Endothelial cell (in vitro differentiated cells): ENCODE results near the gene KSR2. TPM values are rescaled to one million over a fixed set of nuclear protein-coding genes. Genes with fewer than 3 reads are reported as not detected.
"Not testable (repeated sequence)": the region's sequence is repeated elsewhere in the genome, so short reads cannot be mapped to it uniquely, and the experiment has no call there.

Source experiments
- DNase-seq: peaks from one replicate; pipeline ENCODE4 v3.0.0; 2021; ENCODE audit warnings: low spot score
- H3K27ac Mint-ChIP-seq: one replicate; pipeline ENCODE4 v1.8.0; 2021; ENCODE audit warnings: mixed read lengths, inconsistent platforms; ENCODE audit not compliant: unreplicated experiment
- H3K27me3 Mint-ChIP-seq: one replicate; pipeline ENCODE4 v1.8.0; 2021; ENCODE audit warnings: mild to moderate bottlenecking, moderate library complexity, mixed read lengths, inconsistent platforms; ENCODE audit not compliant: unreplicated experiment
- H3K36me3 Mint-ChIP-seq: one replicate; pipeline ENCODE4 v1.8.0; 2021; ENCODE audit warnings: mild to moderate bottlenecking, low read depth, mixed read lengths, inconsistent platforms; ENCODE audit not compliant: unreplicated experiment
- H3K4me1 Mint-ChIP-seq: one replicate; pipeline ENCODE4 v1.8.0; 2021; ENCODE audit warnings: mild to moderate bottlenecking, mixed read lengths, inconsistent platforms; ENCODE audit not compliant: unreplicated experiment
- H3K4me3 Mint-ChIP-seq: one replicate; pipeline ENCODE4 v1.8.0; 2021; ENCODE audit warnings: mild to moderate bottlenecking, mixed read lengths, inconsistent platforms; ENCODE audit not compliant: unreplicated experiment
- H3K9me3 Mint-ChIP-seq: one replicate; pipeline ENCODE4 v1.8.0; 2021; ENCODE audit warnings: mixed read lengths, inconsistent platforms; ENCODE audit not compliant: unreplicated experiment
- total RNA-seq: library from RNA; stranded (reverse); fragmentation: NEBNext Ultra II Directional; extraction: Animal tissue kit (Norgen Biotek cat#: 25700); gene quantifications from one replicate; pipeline ENCODE4 v1.2.1, GENCODE V29; 2021; ENCODE audit not compliant: unreplicated experiment
- TF ChIP-seq, protein P1 (sequence below): fragments of 200-600 bp; sonication (generic); IDR thresholded peaks from one replicate; pipeline ENCODE4 v1.5.0; 2021; ENCODE audit warnings: antibody characterized with exemption; ENCODE audit not compliant: unreplicated experiment

KSR2 gene
- total RNA-seq, 1 donor from 2014 or later, result 0.05 TPM

DNA sequence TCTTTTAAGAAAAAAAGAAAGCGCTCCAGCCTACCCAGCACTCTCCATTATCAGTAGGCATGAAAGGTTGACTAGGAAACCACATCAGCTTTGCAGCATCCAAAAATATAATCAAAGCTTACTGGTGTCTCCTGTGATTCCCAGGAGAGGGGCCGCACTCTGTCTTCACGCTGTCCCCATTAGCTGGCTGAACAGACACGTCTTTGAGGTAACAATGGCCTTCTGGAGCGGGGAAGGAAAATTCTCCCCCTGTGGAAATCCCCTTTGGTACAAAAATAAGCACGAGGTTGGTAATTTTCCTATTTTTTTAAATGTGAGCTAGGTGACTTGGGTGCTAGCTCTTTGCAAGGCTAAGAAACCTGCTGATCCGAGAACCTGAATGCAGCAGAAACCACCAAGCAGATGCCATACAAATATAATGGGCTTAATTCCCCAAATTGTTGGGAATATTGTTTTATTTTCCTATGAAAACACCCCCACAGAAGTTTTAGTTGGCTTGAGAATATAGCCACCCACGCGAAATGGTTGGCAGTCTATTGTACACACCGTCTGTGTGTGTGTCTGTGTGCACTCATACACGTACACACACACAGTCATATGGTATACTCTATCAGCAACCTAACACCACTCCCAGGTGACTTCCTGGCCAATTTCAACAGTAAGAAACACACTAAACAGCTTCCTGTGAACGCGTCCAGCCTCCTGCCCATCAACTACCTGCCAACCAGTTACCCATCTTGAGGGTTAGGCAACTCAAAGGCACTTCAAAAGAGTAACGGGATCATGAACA is 71.2 kb downstream of the KSR2 start:
- DNase-seq, result no peak
- Mint-ChIP-seq H3K27ac (no peak overlapping the region), H3K4me1 (no peaks in the 10 kb centered on the region), H3K9me3 (no peaks in the 10 kb centered on the region), H3K27me3 (peaks cover 2% of the 10 kb centered on the region), H3K36me3 (no peaks in the 10 kb centered on the region), H3K4me3 (no peak overlapping the region)
- TF ChIP-seq, protein P1, sequence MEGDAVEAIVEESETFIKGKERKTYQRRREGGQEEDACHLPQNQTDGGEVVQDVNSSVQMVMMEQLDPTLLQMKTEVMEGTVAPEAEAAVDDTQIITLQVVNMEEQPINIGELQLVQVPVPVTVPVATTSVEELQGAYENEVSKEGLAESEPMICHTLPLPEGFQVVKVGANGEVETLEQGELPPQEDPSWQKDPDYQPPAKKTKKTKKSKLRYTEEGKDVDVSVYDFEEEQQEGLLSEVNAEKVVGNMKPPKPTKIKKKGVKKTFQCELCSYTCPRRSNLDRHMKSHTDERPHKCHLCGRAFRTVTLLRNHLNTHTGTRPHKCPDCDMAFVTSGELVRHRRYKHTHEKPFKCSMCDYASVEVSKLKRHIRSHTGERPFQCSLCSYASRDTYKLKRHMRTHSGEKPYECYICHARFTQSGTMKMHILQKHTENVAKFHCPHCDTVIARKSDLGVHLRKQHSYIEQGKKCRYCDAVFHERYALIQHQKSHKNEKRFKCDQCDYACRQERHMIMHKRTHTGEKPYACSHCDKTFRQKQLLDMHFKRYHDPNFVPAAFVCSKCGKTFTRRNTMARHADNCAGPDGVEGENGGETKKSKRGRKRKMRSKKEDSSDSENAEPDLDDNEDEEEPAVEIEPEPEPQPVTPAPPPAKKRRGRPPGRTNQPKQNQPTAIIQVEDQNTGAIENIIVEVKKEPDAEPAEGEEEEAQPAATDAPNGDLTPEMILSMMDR, result no peak

DNA sequence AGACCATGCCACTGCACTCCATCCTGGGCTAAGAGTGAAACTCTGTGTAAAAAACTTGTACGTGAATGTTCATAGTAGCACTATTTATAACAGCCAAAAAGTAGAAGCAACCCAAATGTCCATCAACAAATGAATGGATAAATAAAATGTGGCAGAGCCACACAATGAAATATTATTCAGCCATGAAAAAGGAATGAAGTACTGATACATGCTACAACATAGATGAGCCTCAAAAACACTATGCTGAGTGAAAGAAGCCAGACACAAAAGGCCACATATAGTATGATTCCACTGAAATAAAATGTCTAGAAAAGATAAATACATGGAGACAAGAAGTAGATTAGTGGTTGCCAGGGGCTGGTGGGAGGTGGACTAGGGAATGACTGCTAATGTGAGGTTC is 72.8 kb downstream of the KSR2 start:
- no peak for DNase-seq
- no peak overlapping the region for H3K27ac Mint-ChIP-seq
- H3K4me3 Mint-ChIP-seq, result no peak overlapping the region
- H3K36me3 Mint-ChIP-seq, result no peaks in the 10 kb centered on the region
- TF ChIP-seq, protein P1, result no peak
- no peaks in the 10 kb centered on the region for H3K4me1 Mint-ChIP-seq
- H3K27me3 Mint-ChIP-seq, result peaks cover 2% of the 10 kb centered on the region
- no peaks in the 10 kb centered on the region for H3K9me3 Mint-ChIP-seq

DNA sequence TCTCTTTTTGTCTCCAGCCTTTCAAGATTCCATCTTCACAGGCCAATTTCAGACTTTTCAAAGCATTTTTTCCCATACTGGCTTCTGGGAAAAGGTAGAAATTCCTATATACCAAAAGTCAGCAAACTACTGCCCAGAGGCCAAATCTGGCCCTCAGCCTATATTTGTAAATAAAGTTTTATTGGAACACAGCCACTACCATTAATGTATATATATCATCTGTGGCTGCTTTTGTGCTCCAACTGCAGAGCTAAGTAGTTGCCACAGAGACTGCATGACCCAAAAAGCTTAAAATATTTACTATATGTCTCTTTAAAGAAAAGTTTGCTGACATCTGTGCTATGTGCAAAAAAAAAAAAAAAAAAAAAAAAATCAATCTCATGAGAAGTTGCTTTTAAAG is 76.3 kb downstream of the KSR2 start:
- Mint-ChIP-seq H3K4me1 (no peaks in the 10 kb centered on the region), H3K27me3 (no peaks in the 10 kb centered on the region)
- TF ChIP-seq, protein P1, result no peak

DNA sequence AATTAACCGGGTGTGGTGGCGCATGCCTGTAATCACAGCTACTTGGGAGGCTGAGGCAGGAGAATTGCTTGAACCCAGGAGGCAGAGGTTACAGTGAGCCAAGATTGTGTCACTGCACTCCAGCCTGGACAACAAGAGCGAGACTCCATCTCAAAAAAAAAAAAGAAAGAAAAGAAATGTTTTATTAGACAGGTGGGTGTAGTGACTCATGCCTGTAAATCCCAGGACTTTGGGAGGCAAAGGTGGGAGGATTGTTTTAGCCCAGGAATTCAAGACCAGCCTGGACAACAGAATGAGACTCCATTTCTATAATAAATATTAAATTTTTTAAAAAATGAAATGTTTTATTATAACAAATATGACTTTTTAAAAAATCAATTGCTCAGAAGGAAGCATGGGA is 77.5 kb downstream of the KSR2 start:
- H3K9me3 Mint-ChIP-seq, H3K36me3 Mint-ChIP-seq, DNase-seq, H3K4me3 Mint-ChIP-seq, H3K27ac Mint-ChIP-seq, H3K27me3 Mint-ChIP-seq, H3K4me1 Mint-ChIP-seq: not testable (repeated sequence)

More for the DNA sequence above, 76.3 kb downstream of the KSR2 start:
- DNase-seq, result no peak
- Mint-ChIP-seq H3K27ac (no peak overlapping the region), H3K4me3 (no peak overlapping the region), H3K9me3 (no peaks in the 10 kb centered on the region), H3K36me3 (no peaks in the 10 kb centered on the region)

DNA sequence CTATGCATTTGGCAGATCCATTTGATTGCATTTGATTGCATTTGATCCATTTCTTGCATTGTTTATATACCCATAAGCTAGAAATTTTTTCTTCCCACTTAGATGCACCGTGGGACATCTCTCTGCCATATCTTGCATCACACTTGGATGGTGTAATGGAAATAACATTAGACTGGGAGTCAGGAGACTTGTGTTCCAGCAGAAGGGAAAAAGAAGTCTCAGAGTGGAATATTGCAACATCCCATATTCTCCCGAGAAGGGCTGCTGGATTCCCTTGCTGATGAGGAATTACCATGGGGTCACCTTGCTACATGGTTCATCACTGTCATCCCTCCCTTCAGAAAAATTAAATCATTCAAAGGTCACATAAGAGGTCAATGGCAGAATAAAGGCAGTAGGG is 78.1 kb downstream of the KSR2 start:
- H3K4me3 Mint-ChIP-seq, result no peak overlapping the region
- no peaks in the 10 kb centered on the region for H3K4me1 Mint-ChIP-seq
- TF ChIP-seq, protein P1, result no peak
- no peak overlapping the region for H3K27ac Mint-ChIP-seq
- H3K27me3 Mint-ChIP-seq, result no peaks in the 10 kb centered on the region
- H3K9me3 Mint-ChIP-seq, result no peaks in the 10 kb centered on the region
- no peak for DNase-seq
- no peaks in the 10 kb centered on the region for H3K36me3 Mint-ChIP-seq
